ENCODE results near the gene SEMA6B.
"Not testable (repeated sequence)": the region's sequence is repeated elsewhere in the genome, so short reads cannot be mapped to it uniquely, and the experiment has no call there.

The SEMA6B gene

GRCh38 chr19:4548238-4548584, 11.3 kb downstream of the SEMA6B start:
- no peak for DNase-seq (ENCODE audit: low read depth in 2 of 2, low spot score in 1 of 2)

- no peak for DNase-seq (ENCODE audit: low read depth in 2 of 2, low spot score in 1 of 2)
These were observed 11.9 kb downstream of the SEMA6B start for GRCh38 chr19:4547303-4548237.

- no peak for DNase-seq (ENCODE audit: low read depth in 2 of 2, low spot score in 1 of 2)
These were observed 15.4 kb downstream of the SEMA6B start for GRCh38 chr19:4543842-4544647.

- no peak for DNase-seq (ENCODE audit: low read depth in 2 of 2, low spot score in 1 of 2)
These were observed 16.3 kb downstream of the SEMA6B start for GRCh38 chr19:4542896-4543841.

GRCh38 chr19:4541806-4542145, 17.7 kb downstream of the SEMA6B start:
- not testable (repeated sequence) for DNase-seq (ENCODE audit: low read depth in 2 of 2, low spot score in 1 of 2)

GRCh38 chr19:4541114-4541805, 18.2 kb downstream of the SEMA6B start:
- no peak for DNase-seq (ENCODE audit: low read depth in 2 of 2, low spot score in 1 of 2)

GRCh38 chr19:4539693-4540581, 19.5 kb downstream of the SEMA6B start, which contains the start of gene LRG1:
Gene LRG1 (minus strand): TSS chr19:4540036. CDS start chr19:4540013, 23 bp downstream.
- no peak for DNase-seq (ENCODE audit: low read depth in 2 of 2, low spot score in 1 of 2)

GRCh38 chr19:4539169-4539692, 20.3 kb downstream of the SEMA6B start:
- no peak for DNase-seq (ENCODE audit: low read depth in 2 of 2, low spot score in 1 of 2)

GRCh38 chr19:4538601-4538954, 20.9 kb downstream of the SEMA6B start:
- no peak for DNase-seq (ENCODE audit: low read depth in 2 of 2, low spot score in 1 of 2)

GRCh38 chr19:4537953-4538600, 21.4 kb downstream of the SEMA6B start:
- no peak for DNase-seq (ENCODE audit: low read depth in 2 of 2, low spot score in 1 of 2)

GRCh38 chr19:4536798-4537197, 22.7 kb downstream of the SEMA6B start:
- no peak for DNase-seq (ENCODE audit: low read depth in 2 of 2, low spot score in 1 of 2)

- DNase-seq (ENCODE audit: low read depth in 2 of 2, low spot score in 1 of 2): no peak
These were observed 24.4 kb downstream of the SEMA6B start, which contains the start of gene PLIN5 for GRCh38 chr19:4534836-4535658. Gene PLIN5 (minus strand): TSS chr19:4535224. CDS start chr19:4534074, 1,150 bp downstream.

GRCh38 chr19:4533835-4534424, 25.6 kb downstream of the SEMA6B start:
- DNase-seq (ENCODE audit: low read depth in 2 of 2, low spot score in 1 of 2): no peak

GRCh38 chr19:4533334-4533733, 26.1 kb downstream of the SEMA6B start:
- no peak for DNase-seq (ENCODE audit: low read depth in 2 of 2, low spot score in 1 of 2)

GRCh38 chr19:4531562-4532165, 27.8 kb downstream of the SEMA6B start:
- no peak for DNase-seq (ENCODE audit: low read depth in 2 of 2, low spot score in 1 of 2)

GRCh38 chr19:4529924-4530522, 29.5 kb downstream of the SEMA6B start:
- no peak for DNase-seq (ENCODE audit: low read depth in 2 of 2, low spot score in 1 of 2)

GRCh38 chr19:4528843-4529242, 30.6 kb downstream of the SEMA6B start:
- no peak for DNase-seq (ENCODE audit: low read depth in 2 of 2, low spot score in 1 of 2)
